Pulmonary artery endothelial cell (primary cell): ENCODE results near the gene ZSCAN2. TPM values are rescaled to one million over a fixed set of nuclear protein-coding genes. Genes with fewer than 3 reads are reported as not detected.
"Not testable (repeated sequence)": the region's sequence is repeated elsewhere in the genome, so short reads cannot be mapped to it uniquely, and the experiment has no call there.

Experiments
- DNase-seq: peaks from one replicate; pipeline ENCODE4 v3.0.0-alpha.2; 2011; ENCODE audit warnings: low read depth, low spot score
- total RNA-seq: library from RNA; depleted of rRNA; stranded (reverse); fragments of >200 nt; gene quantifications from 2 replicates; pipeline ENCODE4 v1.2.3, GENCODE V29; 2014

ZSCAN2 gene
- total RNA-seq = 11.5 and 14.1 TPM in 2 replicates

DNA sequence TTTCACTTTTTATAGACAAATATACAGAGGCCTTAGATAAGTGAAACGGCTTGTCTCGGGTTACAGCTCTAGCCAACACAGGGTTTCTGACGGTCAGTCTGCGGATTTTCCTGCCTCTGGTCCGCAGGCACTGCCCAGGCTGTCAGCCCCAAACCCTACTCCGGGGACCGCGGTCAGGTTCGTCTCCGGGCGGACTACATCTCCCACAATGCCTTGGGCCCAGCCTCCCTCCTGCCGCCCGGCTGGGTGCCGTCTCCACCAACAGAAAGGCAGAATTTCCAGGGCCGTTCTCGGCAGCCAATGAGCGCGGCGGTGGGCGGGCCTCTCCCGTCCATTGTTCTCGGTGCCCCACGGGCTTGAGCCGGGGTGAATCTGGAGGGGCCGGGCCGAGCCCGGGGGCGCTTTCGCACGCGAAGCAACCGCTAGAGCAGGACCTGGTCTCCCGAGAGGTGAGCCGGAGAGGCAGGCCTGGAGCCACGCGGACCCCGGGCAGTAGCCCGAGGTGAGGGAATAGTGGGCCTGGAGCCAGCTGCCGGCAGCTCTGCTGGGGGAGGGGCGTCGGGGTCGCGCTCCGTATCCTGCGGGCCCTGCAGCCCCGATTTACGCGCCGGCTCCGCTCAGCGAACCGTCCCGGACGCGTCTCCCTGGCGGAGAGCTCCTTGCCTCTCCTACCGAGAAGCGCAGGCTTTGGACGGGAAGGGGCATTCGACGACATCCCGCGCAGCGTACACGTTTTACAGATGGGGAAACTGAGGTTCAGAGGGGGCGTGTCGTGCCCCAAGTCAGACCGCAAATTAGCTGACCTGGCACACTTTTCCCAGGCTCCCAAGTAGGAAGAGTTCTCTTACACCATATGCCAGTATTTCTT is at the start of gene ZSCAN2:
TSS of gene ZSCAN2 (plus strand) at position 323 of the 868 bp plus-strand sequence. CDS start 2,919 bp downstream, outside the sequence.
- DNase-seq = peak; percentile 76

DNA sequence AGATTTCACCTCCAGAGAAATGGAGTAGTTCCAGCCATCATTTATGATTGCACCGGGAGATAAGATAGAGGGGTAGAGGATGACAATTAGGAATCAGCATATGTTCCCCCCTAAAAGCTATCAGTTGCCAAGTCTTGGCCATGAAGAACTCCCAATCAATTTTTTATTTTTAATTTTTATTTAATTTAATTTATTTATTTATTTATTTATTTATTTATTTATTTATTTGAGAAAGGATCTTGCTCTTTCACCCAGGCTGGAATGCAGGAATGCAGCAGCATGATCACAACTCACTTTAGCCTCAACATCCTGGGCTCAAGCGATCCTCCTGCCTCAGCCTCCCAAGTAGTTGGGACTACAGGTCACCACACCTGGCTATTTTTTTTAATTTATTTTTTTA is 49.2 kb upstream of the ZSCAN2 start:
- DNase-seq = not testable (repeated sequence)

DNA sequence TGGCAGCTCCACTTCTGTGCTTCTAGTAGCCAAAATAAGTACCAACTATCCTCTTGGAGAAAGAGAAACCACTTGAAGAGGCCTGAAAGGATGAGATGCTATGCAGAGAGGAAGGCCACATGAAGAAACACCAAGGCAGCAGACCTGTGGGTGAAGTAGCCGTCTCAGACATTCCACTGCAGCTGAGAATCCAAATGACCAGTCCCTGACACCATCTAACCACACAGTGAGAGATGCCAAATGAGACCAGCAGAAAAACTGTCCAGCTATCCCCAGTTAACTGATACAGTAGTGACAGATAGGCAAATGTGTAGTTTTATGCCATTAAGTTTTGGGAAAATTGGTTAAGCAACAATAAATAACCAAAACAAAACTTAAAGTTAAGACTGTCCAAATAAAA is 47.9 kb upstream of the ZSCAN2 start:
- DNase-seq = no peak

DNA sequence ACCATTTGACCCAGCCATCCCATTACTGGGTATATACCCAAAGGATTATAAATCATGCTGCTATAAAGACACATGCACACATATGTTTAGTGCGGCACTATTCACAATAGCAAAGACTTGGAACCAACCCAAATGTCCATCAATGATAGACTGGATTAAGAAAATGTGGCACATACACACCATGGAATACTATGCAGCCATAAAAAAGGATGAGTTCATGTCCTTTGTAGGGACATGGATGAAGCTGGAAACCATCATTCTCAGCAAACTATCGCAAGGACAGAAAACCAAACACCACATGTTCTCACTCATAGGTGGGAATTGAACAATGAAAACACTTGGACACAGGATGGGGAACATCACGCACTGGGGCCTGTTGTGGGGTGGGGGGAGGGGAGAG is 44.1 kb upstream of the ZSCAN2 start:
- DNase-seq = not testable (repeated sequence)

DNA sequence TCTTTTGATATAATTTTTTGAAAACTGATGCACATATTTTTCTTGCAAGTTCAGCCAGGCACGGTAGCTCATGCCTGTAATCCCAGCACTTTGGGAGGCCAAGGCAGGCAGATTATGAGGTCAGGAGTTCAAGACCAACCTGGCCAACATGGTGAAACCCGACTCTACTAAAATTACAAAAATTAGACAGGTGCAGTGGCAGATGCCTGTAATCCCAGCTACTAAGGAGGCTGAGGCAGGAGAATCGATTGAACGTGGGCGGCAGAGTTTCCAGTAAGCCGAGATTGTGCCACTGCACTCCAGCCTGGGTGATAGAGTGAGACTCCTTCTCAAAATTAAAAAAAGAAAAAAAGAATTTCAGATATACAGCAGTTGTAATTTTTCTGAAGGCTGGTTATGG is 32.8 kb upstream of the ZSCAN2 start:
- DNase-seq = not testable (repeated sequence)

DNA sequence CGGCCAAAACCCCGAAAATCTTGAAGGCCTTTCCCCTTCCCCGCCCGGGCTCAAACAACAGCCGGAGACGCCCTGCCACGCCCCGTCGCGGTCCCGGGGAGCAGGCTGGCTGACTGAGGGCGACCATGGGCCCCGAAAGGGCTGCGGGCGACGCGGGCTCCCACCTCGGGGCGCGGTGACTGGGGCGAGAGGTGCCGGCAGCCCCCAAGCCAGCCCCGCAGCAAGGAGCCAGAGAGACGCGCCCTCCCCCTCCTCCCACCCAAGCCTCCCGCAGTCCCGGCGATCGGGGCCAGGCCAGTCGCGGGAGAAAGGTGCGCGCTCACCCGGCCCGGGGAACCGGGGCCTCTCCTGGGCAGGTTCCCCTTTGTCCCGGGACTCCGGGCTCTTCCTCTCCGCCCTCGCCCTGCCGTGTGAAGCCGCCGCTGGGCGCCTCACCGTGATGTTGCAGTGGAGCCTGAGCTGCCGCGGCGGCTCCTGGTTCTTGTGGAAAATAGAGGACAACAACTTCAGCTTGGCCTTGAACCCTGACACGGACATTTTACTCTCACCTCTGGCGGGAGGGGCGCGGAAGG is 30.6 kb upstream of the ZSCAN2 start:
- no peak for DNase-seq

DNA sequence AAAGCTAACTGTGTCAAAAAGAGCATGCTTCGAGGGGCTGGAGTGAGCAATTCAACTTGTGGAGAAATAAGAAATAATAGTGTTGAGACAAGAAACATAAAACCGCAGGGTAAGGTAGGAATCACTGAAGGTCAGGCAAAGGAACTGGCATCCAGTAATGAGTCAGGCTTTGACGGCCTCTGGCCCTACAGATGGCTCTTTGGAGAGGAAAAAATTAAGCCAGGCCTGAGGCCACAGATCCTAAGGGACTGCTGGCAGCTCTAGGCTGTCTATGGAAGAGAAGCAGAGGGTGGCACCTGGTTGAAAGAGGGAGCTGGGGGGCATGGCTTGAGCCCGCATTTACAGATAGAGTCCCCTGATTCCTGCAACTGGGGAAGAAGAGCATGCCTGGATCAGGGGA is 28.6 kb upstream of the ZSCAN2 start:
- DNase-seq = no peak

DNA sequence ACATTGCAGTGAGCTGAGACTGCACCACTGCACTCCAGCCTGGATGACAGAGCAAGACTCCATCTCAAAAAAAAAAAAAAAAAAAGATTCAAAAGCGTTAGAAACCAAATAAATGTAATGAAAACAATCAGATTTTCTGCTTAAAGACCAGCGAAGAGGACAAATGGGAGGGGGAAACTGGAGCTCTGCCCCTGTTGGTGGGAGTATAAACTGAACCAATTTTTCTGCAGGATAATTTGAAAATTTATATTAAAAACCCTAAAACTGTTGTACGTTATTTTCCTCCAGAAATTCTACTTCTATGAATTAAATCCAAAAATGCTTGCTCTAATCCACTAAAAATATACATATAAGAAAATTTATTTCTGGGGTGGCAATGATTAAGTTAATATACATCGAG is 25.3 kb upstream of the ZSCAN2 start:
- no peak for DNase-seq

DNA sequence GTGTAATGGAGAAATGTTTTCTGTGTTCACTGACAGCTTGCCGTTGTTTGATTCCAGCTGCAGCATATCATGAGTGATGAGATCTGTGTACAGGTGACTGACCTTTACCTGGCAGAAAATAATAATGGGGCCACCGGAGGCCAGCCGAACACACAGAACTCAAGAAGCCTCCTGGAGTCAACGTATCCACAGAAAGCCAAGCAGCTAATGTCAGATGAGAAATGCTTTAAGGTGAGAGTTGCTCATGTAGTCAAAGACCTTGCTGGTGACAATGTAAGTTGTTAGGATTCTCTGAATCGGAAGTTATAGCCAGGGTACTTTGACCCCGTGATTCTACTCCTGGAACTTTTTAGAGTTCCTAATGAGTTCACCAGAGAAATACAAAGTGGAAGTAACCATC is 22.9 kb upstream of the ZSCAN2 start:
- not testable (repeated sequence) for DNase-seq

DNA sequence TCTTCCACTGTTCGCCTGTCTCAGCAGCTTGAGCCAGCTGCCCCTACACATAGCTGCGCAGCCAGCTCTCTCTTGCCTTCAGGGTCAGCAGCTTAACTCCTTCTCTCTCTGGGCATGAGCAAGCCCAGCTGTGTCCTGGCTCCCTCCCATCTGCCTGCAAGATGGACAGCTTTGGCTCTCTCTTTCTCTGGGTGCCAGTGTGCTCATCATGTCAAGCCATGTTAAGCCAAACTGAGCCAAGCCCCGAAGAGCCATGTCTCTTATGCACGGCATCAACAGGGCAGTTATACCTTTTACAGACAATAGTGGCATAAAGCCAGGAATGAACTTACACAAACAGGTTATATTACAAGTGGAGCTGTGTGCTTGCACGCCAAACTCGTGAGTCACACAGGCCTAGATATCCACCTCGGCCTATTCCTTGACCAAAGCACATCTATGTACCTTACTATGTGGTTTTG is 21.5 kb upstream of the ZSCAN2 start:
- not testable (repeated sequence) for DNase-seq

DNA sequence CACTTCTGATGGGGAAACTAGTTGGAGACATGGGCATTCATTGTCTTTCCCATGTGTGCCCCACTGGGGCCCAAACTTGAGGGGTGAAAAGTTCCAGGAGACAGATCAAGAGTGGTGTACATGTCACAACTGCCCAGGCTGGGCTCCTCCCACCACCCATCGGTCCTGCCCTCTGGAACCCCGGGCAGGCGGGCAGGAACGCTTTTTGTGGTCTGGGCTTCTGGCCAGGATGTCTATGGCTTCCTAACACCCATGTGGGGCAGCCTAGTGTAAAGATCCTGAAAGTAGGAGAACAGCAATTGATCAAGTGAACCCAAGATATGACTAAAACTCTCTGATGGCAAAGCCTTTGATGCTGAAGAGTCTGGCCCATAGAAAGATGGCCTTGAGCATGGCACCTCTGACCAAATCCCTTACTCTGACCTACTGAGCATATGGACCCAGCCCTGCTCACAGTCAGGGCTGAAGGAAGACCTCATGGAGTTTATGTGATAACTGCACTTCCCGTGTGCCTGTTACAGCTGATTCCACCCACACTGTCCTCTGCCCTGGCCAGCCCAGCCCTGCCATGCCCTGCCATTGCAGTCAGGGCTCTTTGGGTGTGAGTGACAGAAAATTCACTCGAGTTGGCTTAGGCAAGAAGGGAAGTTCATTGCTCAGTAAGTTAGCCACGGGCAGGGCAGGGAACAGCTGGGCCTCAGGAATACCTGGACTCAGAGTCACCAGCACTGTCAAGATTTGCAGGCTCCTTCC is 19.0 kb upstream of the ZSCAN2 start:
- not testable (repeated sequence) for DNase-seq

DNA sequence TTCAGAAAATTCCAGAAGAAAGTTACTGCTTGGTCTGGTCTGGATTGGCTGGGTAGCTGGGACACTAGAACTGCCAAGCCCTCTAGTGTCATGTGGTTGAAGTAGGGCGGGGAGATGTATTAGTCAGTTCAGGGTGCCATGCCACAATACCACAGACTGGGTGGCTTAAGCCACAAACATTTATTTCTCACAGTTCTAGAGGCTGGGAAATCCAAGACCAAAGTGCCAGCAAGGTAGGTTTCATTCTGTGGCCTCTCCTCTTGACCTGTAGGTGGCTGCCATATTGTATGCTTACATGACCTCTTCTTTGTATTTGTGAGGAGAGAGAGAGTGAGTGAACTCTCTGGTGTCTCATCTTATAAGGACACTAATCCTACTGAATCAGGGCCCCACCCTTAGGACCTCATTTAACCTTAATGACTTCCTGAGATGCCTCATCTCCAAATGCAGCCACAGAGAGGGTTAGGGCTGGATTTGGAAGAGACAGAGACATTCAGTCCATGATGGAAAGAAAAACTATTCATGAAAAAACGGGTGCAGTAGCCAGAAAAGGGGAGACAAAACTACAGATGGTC is 18.1 kb upstream of the ZSCAN2 start:
- DNase-seq = no peak

DNA sequence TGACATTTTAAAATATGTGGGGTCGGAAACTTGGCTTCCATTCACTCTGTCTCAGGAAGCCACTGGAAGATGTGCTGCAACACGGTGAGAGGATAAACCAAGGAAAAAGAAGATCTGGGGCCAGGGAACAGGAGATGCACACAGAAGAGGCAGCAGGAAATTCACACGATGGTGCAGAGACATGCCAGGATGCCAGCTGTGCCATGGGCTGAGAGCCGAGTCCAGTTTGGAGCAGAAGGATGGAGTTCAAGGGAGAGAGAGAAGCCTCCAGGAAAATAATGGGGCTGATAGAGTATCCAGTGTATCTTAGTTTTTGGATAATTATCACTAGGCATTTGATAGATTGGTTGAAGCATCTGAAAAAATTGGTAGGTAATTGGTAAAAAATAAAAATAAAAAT is 16.9 kb upstream of the ZSCAN2 start:
- DNase-seq = not testable (repeated sequence)

DNA sequence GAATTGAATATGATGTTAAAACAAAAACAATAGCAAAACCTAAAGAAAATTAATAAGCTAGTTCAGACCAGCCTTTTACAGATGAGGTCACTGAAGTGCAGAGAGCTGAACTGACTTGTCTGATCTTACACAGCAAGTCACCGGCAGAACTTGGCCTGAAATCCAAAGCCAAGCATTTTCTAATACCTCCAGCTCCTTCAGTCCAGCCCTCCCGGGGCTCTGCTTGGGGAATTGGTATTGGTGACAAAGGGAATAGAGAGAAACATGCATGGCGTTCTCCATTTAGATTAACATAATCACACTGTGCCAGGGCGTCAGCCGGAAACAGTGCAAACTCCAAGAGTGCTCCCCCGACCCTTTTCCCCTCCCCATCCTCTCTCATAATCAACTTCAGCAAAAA is 14.1 kb upstream of the ZSCAN2 start:
- DNase-seq = no peak

DNA sequence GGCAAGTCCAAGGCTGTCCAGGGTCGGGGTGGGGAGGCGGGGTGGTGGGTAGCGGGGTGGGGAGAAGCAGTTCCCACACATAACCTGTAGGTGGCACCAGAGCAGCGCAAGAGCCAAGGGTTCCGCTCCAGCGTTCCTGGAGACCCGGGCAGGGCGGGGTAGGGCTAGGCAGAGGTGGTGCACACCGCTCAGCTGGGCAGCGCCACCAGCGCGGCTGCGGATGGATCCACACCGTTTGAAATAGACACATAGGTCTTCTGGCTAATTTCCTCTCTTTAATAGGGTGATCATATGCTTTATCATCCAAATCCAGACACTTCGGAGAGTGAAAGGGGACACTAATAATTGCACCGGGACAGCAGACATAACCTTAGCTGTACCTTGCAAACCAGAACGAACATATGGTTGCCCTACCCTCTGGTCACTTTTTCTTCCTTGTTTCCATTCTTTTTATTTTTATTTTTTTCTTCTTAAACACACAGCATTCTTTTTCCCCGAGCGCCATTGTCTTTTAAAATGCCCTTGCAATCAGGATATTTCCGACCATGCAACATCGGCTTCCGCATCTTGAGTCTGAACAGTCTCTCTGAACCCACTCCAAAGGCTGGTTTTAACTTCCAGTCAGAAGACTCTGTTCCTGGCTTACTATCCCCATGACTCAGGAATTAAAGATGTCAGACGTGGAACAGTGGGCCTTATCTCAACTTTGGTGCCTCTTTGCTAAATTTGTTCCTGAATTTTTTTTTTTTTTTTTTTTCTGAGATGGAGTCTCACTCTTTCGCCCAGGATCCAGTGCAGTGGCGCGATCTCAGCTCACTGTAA is 12.5 kb upstream of the ZSCAN2 start:
- DNase-seq = no peak

DNA sequence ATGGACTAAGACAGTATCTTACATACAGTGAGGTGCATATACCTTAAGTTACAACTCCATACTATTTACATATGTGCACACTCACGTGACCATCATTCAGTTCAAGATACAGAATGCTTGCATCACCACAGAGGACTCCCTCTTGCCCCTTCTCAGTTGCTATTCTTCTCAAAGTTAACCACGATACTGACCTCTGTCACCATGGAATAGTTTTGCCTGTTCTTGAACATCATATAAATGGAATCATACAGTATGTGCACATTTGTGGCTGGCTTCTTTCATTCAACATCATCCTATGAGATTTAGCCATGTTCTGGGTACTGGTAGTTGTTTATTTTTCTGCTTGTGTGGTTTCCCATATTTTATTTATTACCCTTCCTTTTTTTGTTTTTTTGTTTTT is 10.4 kb upstream of the ZSCAN2 start:
- DNase-seq = no peak

DNA sequence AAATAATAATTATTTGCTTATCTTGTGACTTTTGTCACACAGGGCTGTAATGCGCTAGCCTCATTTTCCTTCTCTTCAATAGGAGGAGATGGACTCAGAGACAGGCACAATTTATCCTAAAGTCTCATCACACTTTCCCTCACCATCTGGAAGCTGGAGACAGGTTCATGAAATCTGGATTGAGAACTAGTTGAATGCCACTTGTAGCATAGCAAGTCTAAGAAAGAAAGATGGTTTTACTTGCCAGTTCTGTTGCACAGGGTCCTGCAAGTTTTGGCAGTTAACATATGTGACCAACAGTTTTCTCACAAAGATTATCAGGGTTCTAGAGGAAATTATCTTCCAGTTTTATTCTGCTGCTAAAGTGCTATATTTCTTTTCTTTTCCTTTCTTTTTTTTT is 9.0 kb upstream of the ZSCAN2 start:
- DNase-seq = no peak

DNA sequence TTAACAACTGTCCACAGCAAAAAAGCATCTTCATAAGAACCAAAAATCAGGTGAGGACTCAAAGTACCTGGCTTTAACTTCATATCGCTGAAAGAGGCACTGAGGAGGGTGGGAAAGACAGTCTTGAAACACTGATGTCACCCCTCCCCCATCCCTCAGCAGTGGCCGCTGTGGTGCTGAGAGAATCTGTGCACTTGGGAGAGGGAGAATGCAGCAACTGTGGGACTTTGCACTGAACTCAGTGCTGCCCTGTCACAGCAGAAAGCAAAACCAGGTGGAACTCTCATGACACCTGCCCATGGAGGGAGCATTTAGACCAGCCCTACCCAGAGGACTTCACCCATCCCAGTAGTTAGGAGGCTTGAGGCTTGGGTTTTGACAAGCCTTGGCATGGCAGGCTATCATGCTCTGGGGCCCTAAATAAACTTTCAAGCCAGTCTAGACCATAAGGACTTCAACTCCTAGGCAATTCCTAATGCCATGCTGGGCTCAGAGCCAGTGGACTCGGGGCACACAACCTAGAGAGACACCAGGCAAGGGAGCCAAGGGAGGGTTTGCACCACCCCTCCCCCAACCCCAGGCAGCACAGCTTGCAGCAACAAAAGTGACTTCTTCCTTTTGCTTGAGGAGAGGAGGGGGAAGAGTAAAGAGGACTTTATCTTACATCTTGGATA is 6.1 kb upstream of the ZSCAN2 start:
- DNase-seq = no peak

DNA sequence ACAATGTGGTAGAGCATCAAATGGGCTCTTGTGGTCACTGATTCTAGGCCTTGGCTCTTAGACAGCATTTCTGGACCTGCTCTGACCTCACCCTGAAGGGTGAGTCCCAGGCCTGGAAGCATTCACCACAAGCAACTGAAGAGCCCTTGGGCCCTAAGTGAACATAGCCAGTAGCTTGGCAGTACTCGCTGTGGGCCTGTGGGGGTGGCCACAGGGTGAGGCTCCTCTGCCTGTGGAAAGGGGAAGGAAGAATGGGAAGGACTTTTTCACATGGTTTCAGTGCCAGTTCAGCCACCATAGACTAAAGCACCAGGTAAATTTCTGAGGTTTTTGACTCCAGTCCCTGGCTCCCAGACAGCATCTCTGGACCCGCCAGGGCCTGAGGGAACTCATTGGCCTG is 5.1 kb upstream of the ZSCAN2 start:
- DNase-seq = no peak

DNA sequence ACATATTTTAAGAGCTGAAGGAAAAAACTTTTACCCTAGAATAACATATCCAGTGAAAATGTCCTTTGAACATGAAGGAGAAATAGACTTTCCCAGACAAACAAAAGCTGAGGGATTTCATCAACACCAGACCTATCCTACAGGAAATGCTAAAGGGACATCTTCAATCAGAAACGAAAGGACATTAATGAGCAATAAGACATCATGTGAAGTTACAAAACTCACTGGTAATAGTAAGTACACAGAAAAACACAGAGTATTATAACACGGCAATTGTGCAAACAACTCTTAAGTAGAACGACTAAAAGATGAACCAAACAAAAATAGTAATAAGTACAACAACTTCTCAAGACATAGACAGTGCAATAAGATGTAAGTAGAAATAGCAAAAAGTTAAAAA is 3.5 kb upstream of the ZSCAN2 start:
- no peak for DNase-seq
